Measurements from ENCODE around the gene ITGBL1.

DNA sequence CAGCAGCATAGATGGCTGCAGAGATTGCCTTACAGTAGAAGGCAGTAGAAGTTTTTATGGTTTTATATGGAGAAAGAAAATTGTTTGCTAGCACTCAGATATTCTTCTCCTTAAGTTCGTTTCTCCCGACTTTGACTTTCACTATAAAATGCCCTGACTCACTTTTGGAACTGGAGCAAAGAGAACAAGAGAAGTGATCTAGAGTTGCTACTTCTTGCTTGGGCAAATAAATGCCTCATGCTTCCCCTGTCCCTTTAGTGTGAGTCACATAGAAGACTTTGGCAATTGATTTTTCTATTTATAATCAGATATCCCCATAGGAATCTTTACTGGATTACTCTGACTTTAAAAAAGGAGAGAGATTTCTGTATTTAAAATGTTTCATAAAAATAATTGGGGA, 46.9 kb downstream of the ITGBL1 start:
- no peak for TF ChIP-seq POLR2A (IDR thresholded peaks at IDR 0.05)
- TF ChIP-seq, protein P1, sequence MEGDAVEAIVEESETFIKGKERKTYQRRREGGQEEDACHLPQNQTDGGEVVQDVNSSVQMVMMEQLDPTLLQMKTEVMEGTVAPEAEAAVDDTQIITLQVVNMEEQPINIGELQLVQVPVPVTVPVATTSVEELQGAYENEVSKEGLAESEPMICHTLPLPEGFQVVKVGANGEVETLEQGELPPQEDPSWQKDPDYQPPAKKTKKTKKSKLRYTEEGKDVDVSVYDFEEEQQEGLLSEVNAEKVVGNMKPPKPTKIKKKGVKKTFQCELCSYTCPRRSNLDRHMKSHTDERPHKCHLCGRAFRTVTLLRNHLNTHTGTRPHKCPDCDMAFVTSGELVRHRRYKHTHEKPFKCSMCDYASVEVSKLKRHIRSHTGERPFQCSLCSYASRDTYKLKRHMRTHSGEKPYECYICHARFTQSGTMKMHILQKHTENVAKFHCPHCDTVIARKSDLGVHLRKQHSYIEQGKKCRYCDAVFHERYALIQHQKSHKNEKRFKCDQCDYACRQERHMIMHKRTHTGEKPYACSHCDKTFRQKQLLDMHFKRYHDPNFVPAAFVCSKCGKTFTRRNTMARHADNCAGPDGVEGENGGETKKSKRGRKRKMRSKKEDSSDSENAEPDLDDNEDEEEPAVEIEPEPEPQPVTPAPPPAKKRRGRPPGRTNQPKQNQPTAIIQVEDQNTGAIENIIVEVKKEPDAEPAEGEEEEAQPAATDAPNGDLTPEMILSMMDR (IDR thresholded peaks at IDR 0.05) = no peak
- no peak for TF ChIP-seq POLR2AphosphoS5 (IDR thresholded peaks at IDR 0.05)
- TF ChIP-seq EP300 (IDR thresholded peaks at IDR 0.05) = no peak

Measured in stomach (tissue), 4 donors.